H1 (cell line): ENCODE results near the gene KLF13. TPM values are rescaled to one million over a fixed set of nuclear protein-coding genes. Genes with fewer than 3 reads are reported as not detected.

ENCODE experiments used
- CTCF ChIA-PET: fragments of 300-600 bp; sonication (Branson Sonifier 250); formaldehyde crosslinking; loops from one replicate; lab custom pipeline; 2021; ENCODE audit not compliant: partially characterized antibody; lab: Charles Lee
- POLR2A ChIA-PET: fragments of 300-600 bp; sonication (Branson Sonifier 250); formaldehyde crosslinking; loops from one replicate; lab custom pipeline; 2021; ENCODE audit warnings: inconsistent platforms; ENCODE audit not compliant: partially characterized antibody; lab: Charles Lee
- DNase-seq, 2 experiments: peaks; one replicate each; pipeline versions ENCODE4 v3.0.0 to v3.0.0-alpha.2; 2010 to 2022; ENCODE audit warnings: low spot score in 2 of 2, low read depth in 1 of 2, mixed read lengths in 1 of 2
- FAIRE-seq: peaks from 2 replicates; lab custom pipeline; 2011; peaks lifted over from hg19 to GRCh38; lab: Jason Lieb, UNC
- H2AFZ ChIP-seq: 2 replicates; pipeline ENCODE4 v1.8.1; 2012; ENCODE audit warnings: low read length, inconsistent platforms
- H2AK5ac ChIP-seq: 2 replicates; pipeline ENCODE4 v1.6.1; 2013; ENCODE audit warnings: low read depth, low read length
- H2BK120ac ChIP-seq: replicated peaks from 2 replicates; pipeline ENCODE3; 2013; ENCODE audit warnings: low read depth, low read length, inconsistent platforms
- H2BK12ac ChIP-seq: 2 replicates; pipeline ENCODE4 v1.6.1; 2013; ENCODE audit warnings: low read depth, low read length
- H2BK15ac ChIP-seq: 2 replicates; pipeline ENCODE4 v1.6.1; 2013; ENCODE audit warnings: low read length
- H2BK20ac ChIP-seq: 2 replicates; pipeline ENCODE4 v1.6.1; 2013; ENCODE audit warnings: low read length
- H2BK5ac ChIP-seq: 2 replicates; pipeline ENCODE4 v1.6.1; 2013; ENCODE audit warnings: low read depth, low read length
- H3K14ac ChIP-seq: 2 replicates; pipeline ENCODE4 v1.6.1; 2013; ENCODE audit warnings: inconsistent platforms; ENCODE audit not compliant: insufficient read length
- H3K18ac ChIP-seq: 2 replicates; pipeline ENCODE4 v1.6.1; 2013; ENCODE audit warnings: low read length; ENCODE audit errors: extremely low read depth
- H3K23ac ChIP-seq: 2 replicates; pipeline ENCODE4 v1.6.1; 2013; ENCODE audit warnings: inconsistent platforms; ENCODE audit not compliant: insufficient read length
- H3K23me2 ChIP-seq: 2 replicates; pipeline ENCODE4 v1.6.1; 2013; ENCODE audit warnings: low read depth, low read length
- H3K27ac ChIP-seq: 2 replicates; pipeline ENCODE4 v1.6.1; 2011; ENCODE audit warnings: low read depth, low read length, inconsistent platforms
- H3K27me3 ChIP-seq, 4 experiments: replicated peaks in 1 of 4; 1 replicate in 1 of 4; 2 replicates in 3 of 4; pipeline versions ENCODE4 v1.6.1 to v1.8.1; 2011 to 2013; ENCODE audit warnings: low read length in 3 of 4, mild to moderate bottlenecking in 3 of 4, inconsistent platforms in 2 of 4, mixed read lengths in 2 of 4, moderate library complexity in 1 of 4; ENCODE audit not compliant: control insufficient read depth in 3 of 4, insufficient read depth in 3 of 4; ENCODE audit errors: extremely low read depth in 1 of 4
- H3K36me3 ChIP-seq, 4 experiments: 2 replicates each; pipeline versions ENCODE4 v1.6.1 to v1.8.1; 2011 to 2013; ENCODE audit warnings: mild to moderate bottlenecking in 4 of 4, low read length in 3 of 4, moderate library complexity in 2 of 4, control low read depth in 1 of 4, inconsistent platforms in 1 of 4; ENCODE audit not compliant: insufficient read depth in 4 of 4, control insufficient read depth in 2 of 4
- H3K4ac ChIP-seq: replicated peaks from 2 replicates; pipeline ENCODE3; 2013; ENCODE audit warnings: low read length, low read depth, mixed read lengths, inconsistent platforms; ENCODE audit not compliant: insufficient read length
- H3K4me1 ChIP-seq, 4 experiments: replicated peaks in 1 of 4; 1 replicate in 1 of 4; 2 replicates in 3 of 4; pipeline versions ENCODE4 v1.6.1 to v1.8.1; 2011 to 2013; ENCODE audit warnings: low read length in 3 of 4, inconsistent platforms in 2 of 4, mixed read lengths in 1 of 4; ENCODE audit not compliant: insufficient read depth in 4 of 4, control insufficient read depth in 3 of 4
- H3K4me2 ChIP-seq, 2 experiments: 2 replicates each; pipeline versions ENCODE4 v1.6.1 to v1.8.1; 2011 to 2013; ENCODE audit warnings: low read depth in 2 of 2, low read length in 2 of 2, control low read depth in 1 of 2, inconsistent platforms in 1 of 2, mild to moderate bottlenecking in 1 of 2; ENCODE audit not compliant: insufficient read depth in 1 of 2
- H3K4me3 ChIP-seq, 4 experiments: fragments of 200-600, 300-600 bp in 1 of 4; sonication (generic), shearing (Covaris generic), sonication (Bioruptor Twin) in 1 of 4; 2 replicates each; pipeline versions ENCODE4 v1.5.1 to v1.8.1; 2011 to 2016; ENCODE audit warnings: low read length in 4 of 4, low read depth in 3 of 4, control low read depth in 2 of 4, inconsistent platforms in 2 of 4, mild to moderate bottlenecking in 2 of 4, mixed read lengths in 1 of 4, moderate library complexity in 1 of 4; ENCODE audit not compliant: insufficient read depth in 2 of 4; ENCODE audit errors: extremely low read depth in 1 of 4
- H3K56ac ChIP-seq: replicated peaks from 2 replicates; pipeline ENCODE3; 2013; ENCODE audit warnings: low read depth, mild to moderate bottlenecking, mixed read lengths, low read length, inconsistent platforms; ENCODE audit not compliant: insufficient read length
- H3K79me1 ChIP-seq: 2 replicates; pipeline ENCODE4 v1.6.1; 2013; ENCODE audit warnings: low read depth, low read length, control low read depth
- H3K79me2 ChIP-seq, 2 experiments: 2 replicates each; pipeline versions ENCODE4 v1.6.1 to v1.8.1; 2012 to 2013; ENCODE audit warnings: low read length in 2 of 2, mild to moderate bottlenecking in 2 of 2, inconsistent platforms in 1 of 2; ENCODE audit not compliant: insufficient read depth in 2 of 2, control insufficient read depth in 1 of 2
- H3K9ac ChIP-seq, 4 experiments: replicated peaks in 1 of 4; 1 replicate in 1 of 4; 2 replicates in 3 of 4; pipeline versions ENCODE4 v1.6.1 to v1.8.1; 2011 to 2013; ENCODE audit warnings: low read depth in 3 of 4, low read length in 3 of 4, control low read depth in 2 of 4, mild to moderate bottlenecking in 2 of 4, moderate library complexity in 2 of 4, inconsistent platforms in 1 of 4; ENCODE audit errors: extremely low read depth in 1 of 4
- H3K9me3 ChIP-seq, 2 experiments: 2 replicates each; pipeline versions ENCODE4 v1.6.1 to v1.8.1; 2012 to 2013; ENCODE audit warnings: mild to moderate bottlenecking in 2 of 2, moderate library complexity in 2 of 2, control low read depth in 1 of 2, inconsistent platforms in 1 of 2, low read depth in 1 of 2, low read length in 1 of 2, mixed read lengths in 1 of 2; ENCODE audit not compliant: insufficient read depth in 2 of 2
- H4K20me1 ChIP-seq, 2 experiments: replicated peaks in 1 of 2; 2 replicates each; pipeline versions ENCODE3 to v1.8.1; 2011 to 2013; ENCODE audit warnings: inconsistent platforms in 2 of 2, low read length in 2 of 2, mild to moderate bottlenecking in 1 of 2; ENCODE audit not compliant: insufficient read depth in 2 of 2, control insufficient read depth in 1 of 2
- H4K5ac ChIP-seq: 2 replicates; pipeline ENCODE4 v1.6.1; 2013; ENCODE audit warnings: low read length, low read depth, mixed read lengths, inconsistent platforms; ENCODE audit not compliant: insufficient read length
- H4K8ac ChIP-seq: 2 replicates; pipeline ENCODE4 v1.8.0; 2013; ENCODE audit warnings: mild to moderate bottlenecking, moderate library complexity, low read length, inconsistent platforms; ENCODE audit not compliant: insufficient read depth; ENCODE audit errors: extremely low read depth
- H4K91ac ChIP-seq: replicated peaks from 2 replicates; pipeline ENCODE3; 2013; ENCODE audit warnings: low read length, mixed read lengths, inconsistent platforms; ENCODE audit not compliant: insufficient read length
- CBX5 ChIP-seq: fragments of 300-800, 300-1000 bp; sonication (generic); IDR thresholded peaks from 2 replicates; pipeline ENCODE4 v1.7.1; 2016; ENCODE audit warnings: antibody characterized with exemption, low read length, low read depth
- CBX8 ChIP-seq: fragments of 300-800, 300-1000 bp; sonication (generic); IDR thresholded peaks from 2 replicates; pipeline ENCODE4 v1.7.1; 2016; ENCODE audit warnings: low read depth, low read length, borderline replicate concordance
- EZH2 ChIP-seq: fragments of 200-600 bp; sonication (generic); IDR thresholded peaks from 2 replicates; pipeline ENCODE4 v1.7.1; 2012; ENCODE audit warnings: low read depth, mild to moderate bottlenecking, moderate library complexity, low read length, inconsistent platforms; ENCODE audit not compliant: severe bottlenecking
- GTF2F1 ChIP-seq: IDR thresholded peaks from 2 replicates; pipeline ENCODE4 v1.6.1; 2012; ENCODE audit warnings: low read depth, low read length, improper control_type of control experiment, borderline replicate concordance
- NANOG ChIP-seq: IDR thresholded peaks from 2 replicates; pipeline ENCODE4 v1.6.1; 2011; ENCODE audit warnings: low read length, low read depth, mild to moderate bottlenecking, inconsistent platforms; ENCODE audit not compliant: insufficient read depth, poor library complexity, severe bottlenecking
- POU5F1 ChIP-seq: IDR thresholded peaks from 2 replicates; pipeline ENCODE4 v1.6.1; 2011; ENCODE audit warnings: low read depth, mild to moderate bottlenecking, low read length, moderate library complexity
- SUZ12 ChIP-seq: fragments of 200-600 bp; sonication (generic); IDR thresholded peaks from 2 replicates; pipeline ENCODE4 v1.6.1; 2012; ENCODE audit warnings: mild to moderate bottlenecking, inconsistent platforms, low read length, moderate library complexity, mixed read lengths
- WGBS, 2 experiments: shearing (Covaris generic) in 1 of 2; methylation state at CpG; one replicate each; pipeline versions ENCODE4 v1.1.6 to v1.1.7; 2013 to 2015; ENCODE audit warnings: low lambda C conversion rate in 2 of 2, mixed read lengths in 2 of 2, inconsistent platforms in 1 of 2, low coverage in 1 of 2, missing lambda C conversion rate in 1 of 2; ENCODE audit not compliant: insufficient replicate concordance in 2 of 2, insufficient coverage in 1 of 2, insufficient read length in 1 of 2; ENCODE audit errors: extremely low coverage in 1 of 2, missing lambda C conversion rate in 1 of 2; 5-methylcytosine and 5-hydroxymethylcytosine counted together
- polyA plus RNA-seq, 7 experiments: library from polyadenylated mRNA; depleted of rRNA in 3 of 7; stranded (reverse) in 5 of 7; unstranded in 2 of 7; fragments of >200 nt in 5 of 7; fragments of 200-250 nt in 2 of 7; gene quantifications; 1 replicate in 5 of 7; 2 replicates in 1 of 7; 4 replicates in 1 of 7; pipeline versions ENCODE4 v1.2.1 to v1.2.3, GENCODE V29; 2011 to 2013; ENCODE audit warnings: missing spikeins in 2 of 7, mixed read lengths in 2 of 7
- total RNA-seq: library from RNA; stranded (reverse); fragmentation: NEBNext Ultra II Directional; extraction: Animal tissue kit (Norgen Biotek cat#: 25700); gene quantifications from 2 replicates; pipeline ENCODE4 v1.2.1, GENCODE V29; 2021

The KLF13 gene
- total and polyA plus RNA-seq, 2 of the 8 experiments (the other 6 are each of a cell fraction or from before 2014, with no cell fraction given): 18.3 to 33.4 TPM

DNA sequence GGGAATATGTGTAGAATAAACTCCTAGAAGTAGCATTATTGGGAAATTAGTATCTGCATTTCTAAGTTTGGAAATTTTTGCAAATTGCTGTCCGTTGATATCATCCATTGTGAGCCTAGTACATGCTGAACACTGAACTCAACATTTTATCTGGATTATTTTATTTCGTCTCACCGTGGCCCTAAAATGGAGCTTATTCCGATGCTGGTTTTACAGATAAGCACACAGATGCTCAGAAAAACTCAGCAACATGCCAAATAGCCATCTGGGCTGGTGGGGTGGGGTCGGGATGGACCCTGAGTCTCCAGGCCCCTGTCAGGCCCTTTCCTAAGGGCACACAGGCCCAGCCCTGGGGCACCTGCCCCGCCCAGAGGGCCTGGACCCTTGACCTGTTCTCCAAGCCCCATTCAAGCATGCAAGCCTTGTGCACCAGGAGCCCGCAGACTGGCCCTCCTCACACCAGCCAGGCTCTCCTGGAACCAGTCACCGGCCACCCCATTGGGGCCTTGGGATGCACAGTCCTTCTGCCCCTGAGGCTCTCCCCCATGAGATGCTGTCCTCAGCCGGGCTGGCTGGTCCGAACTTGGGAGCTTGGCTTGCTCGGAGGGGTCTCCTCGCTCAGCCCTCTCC lies 20.7 kb upstream of the KLF13 start:
- Histone ChIP-seq H3K18ac (peak overlapping the region; percentile 53), H3K14ac (no peak overlapping the region), H3K23me2 (no peaks in the 10 kb centered on the region), H3K9me3 (no peaks in the 10 kb centered on the region), H4K5ac (peak overlapping the region; percentile 92), H2BK15ac (peak overlapping the region; percentile 65), H4K91ac (peak overlapping the region; percentile 96), H2BK120ac (peak overlapping the region; percentile 50), H3K79me2 (no peaks in the 10 kb centered on the region), H3K36me3 (no peaks in the 10 kb centered on the region), H3K4me3 (peak overlapping the region in 3 of 4 experiments; percentile 3 to 24 (median 23); a peak in 2 of 8 replicates), H2BK20ac (peak overlapping the region; percentile 38; the same call in 1 of the 2 replicates), H2AK5ac (peak overlapping the region; percentile 17; the same call in 1 of the 2 replicates), H3K4ac (peak overlapping the region; percentile 93), H3K79me1 (no peaks in the 10 kb centered on the region), H2AFZ (no peak overlapping the region), H2BK12ac (peak overlapping the region; percentile 85), H3K27ac (peak overlapping the region; percentile 72; the same call in 1 of the 2 replicates), H3K23ac (no peak overlapping the region), H3K9ac (no peak overlapping the region; a peak in 1 of 7 replicates), H2BK5ac (peak overlapping the region; percentile 89), H4K8ac (peak overlapping the region; percentile 78), H4K20me1 (no peaks in the 10 kb centered on the region), H3K4me2 (peak overlapping the region; percentile 49 to 54), H3K27me3 (peaks cover 0 to 2% (median 0%) of the 10 kb centered on the region in 4 experiments; a peak in 1 of 7 replicates), H3K56ac (peak overlapping the region; percentile 42), H3K4me1 (peaks cover 18 to 62% (median 52%) of the 10 kb centered on the region in 4 experiments)
- TF ChIP-seq EZH2: no peak
- TF ChIP-seq NANOG: no peak
- TF ChIP-seq CBX5: no peak
- no peak for TF ChIP-seq GTF2F1
- TF ChIP-seq SUZ12: no peak
- TF ChIP-seq POU5F1: no peak
- TF ChIP-seq CBX8: no peak
- WGBS, 2 experiments: 75% methylated on average over 12 of the region's 12 CpGs; no CpG with 5 or more reads in 1 of the 2 experiments
- no peak for DNase-seq
- ChIA-PET POLR2A (interaction anchor here (0.7 to 3.5 kb wide), 8 partner anchors 10 to 383 kb away, joined by 3 to 21 read pairs (median 4); partner anchors contain the start of gene KLF13), CTCF (interaction anchor here (0.6 to 0.9 kb wide), 3 partner anchors 86 to 129 kb away, joined by 3 to 4 read pairs (median 4); no protein-coding TSS in a partner anchor)
- FAIRE-seq: no peak
